Type B pancreatic cell (in vitro differentiated cells): Measurements from ENCODE around the gene PLD1. TPM values are rescaled to one million over a fixed set of nuclear protein-coding genes. Genes with fewer than 3 reads are reported as not detected.
"Not testable (repeated sequence)": the region's sequence is repeated elsewhere in the genome, so short reads cannot be mapped to it uniquely, and the experiment has no call there.

Source experiments
- DNase-seq: peaks from one replicate; pipeline ENCODE4 v3.0.0; 2021; ENCODE audit warnings: mixed read lengths; ENCODE audit not compliant: unreplicated experiment; ENCODE audit errors: extremely low spot score
- H3K27ac Mint-ChIP-seq: 2 replicates; pipeline ENCODE4 v1.8.0; 2021; ENCODE audit warnings: mild to moderate bottlenecking, mixed read lengths
- H3K27me3 Mint-ChIP-seq: 2 replicates; pipeline ENCODE4 v1.8.0; 2021; ENCODE audit warnings: mixed read lengths
- H3K36me3 Mint-ChIP-seq: 2 replicates; pipeline ENCODE4 v1.8.0; 2021; ENCODE audit warnings: mixed read lengths
- H3K4me1 Mint-ChIP-seq: one replicate; pipeline ENCODE4 v1.8.0; 2021; ENCODE audit warnings: mixed read lengths; ENCODE audit not compliant: unreplicated experiment
- H3K4me3 Mint-ChIP-seq: 2 replicates; pipeline ENCODE4 v1.8.0; 2021; ENCODE audit warnings: mild to moderate bottlenecking, mixed read lengths
- H3K9me3 Mint-ChIP-seq: 2 replicates; pipeline ENCODE4 v1.8.0; 2021; ENCODE audit warnings: mixed read lengths
- CTCF ChIP-seq: fragments of 200-600 bp; sonication (generic); conservative IDR thresholded peaks from 2 replicates; pipeline ENCODE4 v1.5.0; 2021; ENCODE audit warnings: antibody characterized with exemption, mild to moderate bottlenecking
- total RNA-seq: library from RNA; stranded (reverse); gene quantifications from 2 replicates; pipeline ENCODE4 v1.2.1, GENCODE V29; 2021; ENCODE audit warnings: low replicate concordance

Gene PLD1
- total RNA-seq, 1 donor from 2014 or later: 33.3 TPM

DNA sequence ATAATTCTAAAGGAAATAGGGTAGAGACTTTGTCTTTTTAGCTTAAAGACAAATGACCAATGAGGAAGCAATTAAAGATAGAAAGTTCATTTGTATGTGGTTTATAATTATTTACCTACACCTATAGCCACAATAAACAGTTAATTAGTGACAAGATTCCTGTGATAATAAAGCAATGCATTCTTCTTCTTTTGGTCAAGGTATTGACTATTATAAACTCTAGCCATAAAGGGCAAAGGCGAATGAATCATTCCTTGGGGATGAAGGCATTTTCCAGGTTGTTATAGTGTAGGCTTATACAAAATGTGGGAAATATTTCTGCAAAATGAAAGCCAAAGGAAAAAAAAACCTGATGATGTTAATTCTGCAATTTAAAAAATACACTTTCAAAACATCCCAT lies 115.4 kb downstream of the PLD1 start:
- Mint-ChIP-seq H3K4me1 (peaks cover 9% of the 10 kb centered on the region), H3K27ac (no peak overlapping the region), H3K4me3 (no peak overlapping the region), H3K36me3 (peaks cover 6% of the 10 kb centered on the region), H3K9me3 (no peaks in the 10 kb centered on the region), H3K27me3 (no peaks in the 10 kb centered on the region)
- TF ChIP-seq CTCF: no peak
- DNase-seq: no peak

GRCh38 chr3:171692551-171692950 lies 117.7 kb downstream of the PLD1 start:
- not testable (repeated sequence) for H3K4me1 Mint-ChIP-seq, H3K4me3 Mint-ChIP-seq, DNase-seq, H3K36me3 Mint-ChIP-seq, H3K9me3 Mint-ChIP-seq, H3K27me3 Mint-ChIP-seq, H3K27ac Mint-ChIP-seq

- no peak for DNase-seq
- TF ChIP-seq CTCF: no peak
- peaks cover 5% of the 10 kb centered on the region for H3K36me3 Mint-ChIP-seq
- H3K9me3 Mint-ChIP-seq: no peaks in the 10 kb centered on the region
- no peak overlapping the region for H3K4me3 Mint-ChIP-seq
- no peak overlapping the region for H3K27ac Mint-ChIP-seq
- no peaks in the 10 kb centered on the region for H3K27me3 Mint-ChIP-seq
- peaks cover 12% of the 10 kb centered on the region for H3K4me1 Mint-ChIP-seq
These were observed 118.8 kb downstream of the PLD1 start for GRCh38 chr3:171691485-171691884.

- DNase-seq: no peak
- peaks cover 11% of the 10 kb centered on the region for H3K4me1 Mint-ChIP-seq
These were observed 120.0 kb downstream of the PLD1 start for GRCh38 chr3:171690281-171690680.

GRCh38 chr3:171688593-171688992 lies 121.7 kb downstream of the PLD1 start:
- Mint-ChIP-seq H3K27me3 (no peaks in the 10 kb centered on the region), H3K4me3 (no peak overlapping the region), H3K9me3 (no peaks in the 10 kb centered on the region), H3K27ac (no peak overlapping the region), H3K36me3 (peaks cover 15% of the 10 kb centered on the region), H3K4me1 (peaks cover 8% of the 10 kb centered on the region)
- DNase-seq: no peak
- no peak for TF ChIP-seq CTCF

More at GRCh38 chr3:171690281-171690680, 120.0 kb downstream of the PLD1 start:
- Mint-ChIP-seq H3K9me3 (no peaks in the 10 kb centered on the region), H3K27ac (no peak overlapping the region), H3K27me3 (no peaks in the 10 kb centered on the region), H3K4me3 (no peak overlapping the region), H3K36me3 (peaks cover 9% of the 10 kb centered on the region)
- no peak for TF ChIP-seq CTCF

DNA sequence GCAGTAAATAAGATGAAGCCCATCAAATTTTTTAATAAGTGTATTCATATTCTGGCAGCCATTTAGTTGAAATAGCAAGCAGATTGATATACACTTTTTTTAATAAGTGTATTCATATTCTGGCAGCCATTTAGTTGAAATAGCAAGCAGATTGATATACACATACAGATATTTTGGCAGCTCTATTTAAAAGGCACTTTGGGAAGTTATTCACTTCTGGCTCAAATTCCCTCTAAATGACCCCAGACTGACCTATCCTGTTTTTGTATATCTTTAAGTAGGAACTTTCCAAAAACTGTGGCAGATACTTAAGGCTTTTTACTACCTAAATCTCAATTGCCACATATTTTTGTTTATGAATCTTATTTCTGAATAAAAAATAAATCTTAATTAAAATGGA lies 122.3 kb downstream of the PLD1 start:
- no peak for DNase-seq
- no peak overlapping the region for H3K27ac Mint-ChIP-seq
- H3K36me3 Mint-ChIP-seq: peaks cover 20% of the 10 kb centered on the region
- TF ChIP-seq CTCF: no peak
- no peak overlapping the region for H3K4me3 Mint-ChIP-seq
- H3K4me1 Mint-ChIP-seq: peaks cover 8% of the 10 kb centered on the region
- peaks cover 6% of the 10 kb centered on the region for H3K9me3 Mint-ChIP-seq
- H3K27me3 Mint-ChIP-seq: no peaks in the 10 kb centered on the region
